Activated effector memory CD4-positive, alpha-beta T cell treated with anti-CD3 and anti-CD28 coated beads, Interleukin-2, amount 50 U/mL, for 16 hours (primary cell): ENCODE measurements around the gene CALR3.
"Not testable (repeated sequence)": the region's sequence is repeated elsewhere in the genome, so short reads cannot be mapped to it uniquely, and the experiment has no call there.

Source experiments
- DNase-seq: peaks from one replicate; pipeline ENCODE4 v3.0.0-alpha.2; 2020

CALR3 gene

GRCh38 chr19:16455489-16455888, 40.5 kb downstream of the CALR3 start:
- DNase-seq = no peak

- DNase-seq = no peak
Measured at GRCh38 chr19:16454351-16454918, 41.5 kb downstream of the CALR3 start.

GRCh38 chr19:16452325-16452724, 43.6 kb downstream of the CALR3 start:
- DNase-seq = no peak

- no peak for DNase-seq
Measured at GRCh38 chr19:16449330-16449961, 46.5 kb downstream of the CALR3 start.

- not testable (repeated sequence) for DNase-seq
Measured at GRCh38 chr19:16448872-16449271, 47.1 kb downstream of the CALR3 start.

GRCh38 chr19:16446724-16447368, 49.1 kb downstream of the CALR3 start:
- no peak for DNase-seq

GRCh38 chr19:16446108-16446723, 49.8 kb downstream of the CALR3 start:
- DNase-seq = no peak

- no peak for DNase-seq
Measured at GRCh38 chr19:16445238-16446107, 50.5 kb downstream of the CALR3 start.

GRCh38 chr19:16444269-16444600, 51.7 kb downstream of the CALR3 start:
- no peak for DNase-seq

- no peak for DNase-seq
Measured at GRCh38 chr19:16442386-16443276, 53.3 kb downstream of the CALR3 start.

- no peak for DNase-seq
Measured at GRCh38 chr19:16441661-16442162, 54.3 kb downstream of the CALR3 start.

GRCh38 chr19:16436780-16437332, 59.1 kb downstream of the CALR3 start:
- no peak for DNase-seq

- no peak for DNase-seq
Measured at GRCh38 chr19:16435999-16436650, 59.8 kb downstream of the CALR3 start.

GRCh38 chr19:16435238-16435917, 60.6 kb downstream of the CALR3 start:
- no peak for DNase-seq

- DNase-seq = no peak
Measured at GRCh38 chr19:16433986-16434385, 62.0 kb downstream of the CALR3 start.

- no peak for DNase-seq
Measured at GRCh38 chr19:16429759-16430091, 66.2 kb downstream of the CALR3 start.

- DNase-seq = no peak
Measured at GRCh38 chr19:16429066-16429758, 66.8 kb downstream of the CALR3 start.
